Measurements from ENCODE around the gene SLFN14. TPM values are rescaled to one million over a fixed set of nuclear protein-coding genes. Genes with fewer than 3 reads are reported as not detected.
A peak's percentile ranks its signal among the peaks of the same experiment; 100 is the strongest.
"Not testable (repeated sequence)": the region's sequence is repeated elsewhere in the genome, so short reads cannot be mapped to it uniquely, and the experiment has no call there.

The SLFN14 gene
- total RNA-seq, 4 donors from 2014 or later, result not detected

GRCh38 chr17:35521150-35521549 is 39.5 kb downstream of the SLFN14 start:
- TF ChIP-seq CTCF (IDR thresholded peaks at IDR 0.05), result no peak
- no peak for DNase-seq (ENCODE audit: low spot score)
- ATAC-seq (ENCODE audit: low FRiP score), result no peak

- ATAC-seq (ENCODE audit: low FRiP score) (no peak), DNase-seq (ENCODE audit: low spot score) (no peak)
- no peak for TF ChIP-seq CTCF (IDR thresholded peaks at IDR 0.05)
Measured at GRCh38 chr17:35519906-35520442, 40.6 kb downstream of the SLFN14 start.

GRCh38 chr17:35519439-35519838 is 41.2 kb downstream of the SLFN14 start:
- TF ChIP-seq CTCF (IDR thresholded peaks at IDR 0.05), result no peak

GRCh38 chr17:35518431-35518830 is 42.2 kb downstream of the SLFN14 start:
- DNase-seq (ENCODE audit: low spot score); ATAC-seq (ENCODE audit: low FRiP score): not testable (repeated sequence)

More at GRCh38 chr17:35519439-35519838, 41.2 kb downstream of the SLFN14 start:
- DNase-seq (ENCODE audit: low spot score), result no peak
- ATAC-seq (ENCODE audit: low FRiP score), result no peak

- ATAC-seq (ENCODE audit: low FRiP score) (no peak), DNase-seq (ENCODE audit: low spot score) (no peak)
- TF ChIP-seq CTCF (IDR thresholded peaks at IDR 0.05), result no peak
Measured at GRCh38 chr17:35515027-35515426, 45.6 kb downstream of the SLFN14 start.

GRCh38 chr17:35514564-35514963 is 46.1 kb downstream of the SLFN14 start:
- ATAC-seq (ENCODE audit: low FRiP score), result no peak

More at GRCh38 chr17:35514564-35514963, 46.1 kb downstream of the SLFN14 start:
- no peak for TF ChIP-seq CTCF (IDR thresholded peaks at IDR 0.05)
- no peak for DNase-seq (ENCODE audit: low spot score)

Small RNA genes within 50 kb of the gene (small RNA-seq; reads per million reads assigned to genes)
- gene AC004134.1 (not detected), gene AC015911.1 (not detected), gene SNORD7 (110 reads per million, percentile 96 among the genes with 10 or more reads in this experiment)

Other genes starting within 250 kb of the SLFN14 start
- gene SLFN11, start 187.2 kb downstream of the SLFN14 start, total RNA-seq, result 100 to 1,000 TPM in 1 of 4 donors, 10 to 100 TPM in 3; 58.1 to 127 (median 92.3) TPM
- gene SLFN12, start 128.3 kb downstream of the SLFN14 start, total RNA-seq, result 10 to 100 TPM in 2 of 4 donors, 1 to 10 TPM in 2; 9.0 to 24.7 (median 11.0) TPM
- gene SLFN13, start 112.1 kb downstream of the SLFN14 start, total RNA-seq, result 10 to 100 TPM in 1 of 4 donors, 1 to 10 TPM in 3; 5.9 to 20.3 (median 7.4) TPM
- 10 to 100 TPM in 1 of 4 donors, 1 to 10 TPM in 3; 2.3 to 31.2 (median 4.7) TPM for gene SLFN12L, start 23.1 kb downstream of the SLFN14 start, total RNA-seq
- 1 to 10 TPM; 3.5 to 7.4 (median 5.2) TPM for gene PEX12, start 17.8 kb upstream of the SLFN14 start, total RNA-seq
- gene AP2B1, start 26.5 kb upstream of the SLFN14 start, total RNA-seq, result 10 to 100 TPM; 62.6 to 94.3 (median 79.4) TPM
- gene RASL10B, start 170.8 kb upstream of the SLFN14 start, total RNA-seq, result 10 to 100 TPM in 3 of 4 donors, 1 to 10 TPM in 1; 9.9 to 63.8 (median 42.3) TPM
- gene GAS2L2, start 192.4 kb upstream of the SLFN14 start, total RNA-seq, result under 1 TPM in 3 of 4 donors, not detected in 1; 0.37 to 0.82 (median 0.48) TPM
- not detected for gene C17orf50, start 200.1 kb upstream of the SLFN14 start, total RNA-seq
- gene MMP28, start 234.8 kb upstream of the SLFN14 start, total RNA-seq, result 10 to 100 TPM; 31.5 to 65.6 (median 48.7) TPM
- 10 to 100 TPM; 33.2 to 80.2 (median 64.0) TPM for gene TAF15, start 248.7 kb upstream of the SLFN14 start, total RNA-seq